Stimulated activated CD4-positive, alpha-beta T cell treated with anti-CD3 and anti-CD28 coated beads, TNF-alpha, amount 100 ng/mL, for 24 hours (primary cell): ENCODE data around the gene NPAS1.
A peak's percentile ranks its signal among the peaks of the same experiment; 100 is the strongest.

Experiments
- DNase-seq, 3 experiments: peaks; one replicate each; pipeline ENCODE4 v3.0.0-alpha.2; 2020; ENCODE audit warnings: low read depth in 3 of 3

Gene NPAS1

DNA sequence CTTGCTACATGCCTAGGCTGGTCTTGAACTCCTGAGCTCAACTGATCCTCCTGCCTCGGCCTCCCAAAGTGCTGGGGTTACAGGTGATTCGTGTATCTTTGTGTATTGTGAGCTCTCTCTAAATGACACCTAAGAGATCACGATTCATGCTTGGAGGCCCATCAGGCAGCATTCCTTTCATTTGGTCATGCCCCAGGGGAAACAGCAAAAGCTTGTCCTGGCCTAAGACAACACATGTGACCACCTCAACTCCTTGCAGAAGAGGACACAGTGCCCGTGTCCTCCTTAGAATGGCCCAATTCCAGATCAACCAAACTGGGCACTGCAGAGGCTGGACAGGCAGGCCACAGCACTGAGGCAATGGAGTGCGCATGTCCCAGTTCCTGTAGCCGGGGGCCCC, 61.5 kb downstream of the NPAS1 start:
- no peak for DNase-seq

- DNase-seq, result no peak
Measured at GRCh38 chr19:47082493-47082892, 62.9 kb downstream of the NPAS1 start.

- DNase-seq, result no peak
Measured at GRCh38 chr19:47084879-47085439, 65.3 kb downstream of the NPAS1 start.

DNA sequence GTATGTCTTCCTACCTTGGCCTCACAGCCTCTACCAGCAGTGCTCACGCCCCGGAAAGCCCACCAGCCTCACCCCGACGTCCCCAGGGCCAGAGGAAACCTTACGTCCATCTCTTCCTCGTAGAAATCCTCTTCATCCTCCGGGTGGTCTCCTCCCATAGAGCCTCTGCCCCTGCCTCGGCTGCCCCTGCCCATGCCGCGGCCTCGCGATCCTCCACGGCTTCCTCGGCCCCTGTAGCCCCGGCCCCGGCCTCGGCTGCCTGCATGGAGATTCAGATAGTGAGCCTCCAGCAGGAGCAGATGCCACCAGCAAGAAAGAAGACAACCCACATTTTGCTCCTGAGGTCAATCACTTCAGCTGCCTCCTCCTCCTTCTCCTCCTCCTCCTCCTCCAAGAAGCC, 66.6 kb downstream of the NPAS1 start:
- no peak for DNase-seq

- DNase-seq, result no peak
Measured at GRCh38 chr19:47089767-47090350, 70.2 kb downstream of the NPAS1 start.

DNA sequence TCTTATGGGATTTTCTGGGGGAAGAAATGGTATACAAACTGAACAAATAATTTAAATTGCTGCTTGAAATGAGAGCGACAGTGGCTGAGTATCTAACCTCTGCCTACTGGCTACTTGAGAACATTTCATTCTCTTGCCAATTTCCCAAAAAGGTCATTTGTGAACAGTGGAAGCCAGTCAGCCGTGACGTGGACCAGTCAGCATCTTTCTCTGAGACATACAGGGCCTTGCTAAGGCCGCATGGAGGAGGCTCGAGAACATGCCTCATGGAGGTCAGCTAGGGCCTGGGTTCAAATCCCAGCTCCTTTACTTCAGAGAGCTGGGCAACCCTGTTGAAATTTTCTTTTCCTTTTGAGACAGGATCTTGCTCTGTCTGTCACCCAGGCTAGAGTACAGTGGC, 73.6 kb downstream of the NPAS1 start:
- no peak for DNase-seq

- DNase-seq, result peak in 1 of 3 experiments; percentile 26
Measured at GRCh38 chr19:47093841-47094240, 74.2 kb downstream of the NPAS1 start.

- DNase-seq, result peak in 1 of 3 experiments; percentile 38
Measured at GRCh38 chr19:47094557-47095475, 75.2 kb downstream of the NPAS1 start.
